ENCODE measurements around the gene SLAMF1. TPM values are rescaled to one million over a fixed set of nuclear protein-coding genes. Genes with fewer than 3 reads are reported as not detected.

Gene SLAMF1
- total RNA-seq, 1 donor from 2014 or later, result 0.84 TPM

DNA sequence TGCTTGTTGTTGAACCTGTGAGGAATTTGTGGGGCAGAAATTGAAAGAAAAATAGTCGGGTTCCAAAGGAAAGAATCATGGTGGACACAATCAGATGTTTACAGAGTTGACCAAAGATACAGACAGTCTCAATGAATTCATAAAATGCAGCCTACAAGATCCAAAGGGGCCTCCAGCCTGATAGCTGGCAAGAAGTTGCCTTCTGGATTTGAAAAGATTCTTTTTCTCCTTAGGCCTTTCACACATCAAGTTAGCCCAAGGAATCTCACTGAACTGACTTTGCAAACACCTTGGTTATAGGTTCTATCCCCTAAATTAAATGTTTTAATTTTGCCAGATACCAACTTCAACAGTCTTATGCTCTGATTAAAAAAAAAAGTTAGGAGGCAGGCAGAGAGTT, 21.5 kb downstream of the SLAMF1 start:
- no peak for DNase-seq (ENCODE audit: low spot score)

DNA sequence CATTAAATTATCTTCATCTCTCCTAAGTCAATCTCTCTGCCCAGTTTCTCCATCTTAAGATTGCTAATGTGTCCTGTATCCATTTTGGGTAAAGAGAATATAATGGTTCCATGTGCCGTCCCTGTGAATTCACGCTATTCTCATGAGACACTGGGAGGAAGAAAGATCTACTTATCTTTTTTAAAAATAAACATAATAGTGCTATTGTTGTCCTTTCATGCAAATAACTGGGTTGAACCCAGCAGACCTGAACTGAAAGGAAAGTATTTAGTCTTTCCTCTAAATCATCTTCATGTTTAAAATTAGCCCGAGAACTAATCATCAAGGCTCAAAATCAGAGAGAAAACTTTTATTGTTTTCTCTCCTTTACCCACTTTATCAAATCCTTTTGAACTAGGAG, 22.4 kb downstream of the SLAMF1 start:
- DNase-seq (ENCODE audit: low spot score), result no peak

DNA sequence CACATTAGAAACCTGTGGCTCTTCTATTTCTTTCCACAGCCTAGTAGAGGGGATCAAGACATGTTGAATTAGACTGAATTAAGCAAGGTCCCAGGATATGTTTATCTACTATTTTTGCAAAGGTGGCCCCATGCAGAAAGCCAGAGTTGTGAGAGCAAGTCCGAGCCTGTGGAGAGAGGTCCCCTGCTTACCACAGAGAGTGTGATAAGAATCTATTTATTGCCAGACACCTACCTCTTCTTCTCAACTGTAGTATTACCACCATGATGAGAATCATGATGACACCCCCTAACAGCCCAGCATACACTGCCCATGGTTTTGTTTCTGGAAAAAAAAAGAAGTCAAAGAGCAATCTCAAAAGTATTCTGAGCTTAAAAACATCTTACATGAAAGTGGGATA, 23.0 kb downstream of the SLAMF1 start:
- no peak for DNase-seq (ENCODE audit: low spot score)

DNA sequence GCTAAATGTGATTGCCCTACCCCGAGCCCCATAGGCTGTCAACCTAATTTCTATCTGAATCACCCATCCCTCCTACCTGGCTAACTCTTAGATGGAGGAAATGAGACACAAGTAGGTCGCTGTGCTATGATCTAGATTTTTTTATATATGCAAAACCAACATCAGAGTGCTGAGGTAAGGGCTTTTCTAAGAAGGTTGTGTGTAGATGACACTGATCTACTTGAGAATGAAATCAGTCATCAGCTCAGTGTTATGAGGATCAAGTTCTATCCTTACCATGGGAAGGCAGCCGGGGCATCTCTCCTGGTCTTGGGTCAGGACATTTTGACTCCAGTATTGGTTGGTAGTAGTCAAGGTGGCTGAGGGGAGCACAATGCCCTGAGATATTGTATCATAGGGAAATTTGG, 23.6 kb downstream of the SLAMF1 start:
- no peak for DNase-seq (ENCODE audit: low spot score)

DNA sequence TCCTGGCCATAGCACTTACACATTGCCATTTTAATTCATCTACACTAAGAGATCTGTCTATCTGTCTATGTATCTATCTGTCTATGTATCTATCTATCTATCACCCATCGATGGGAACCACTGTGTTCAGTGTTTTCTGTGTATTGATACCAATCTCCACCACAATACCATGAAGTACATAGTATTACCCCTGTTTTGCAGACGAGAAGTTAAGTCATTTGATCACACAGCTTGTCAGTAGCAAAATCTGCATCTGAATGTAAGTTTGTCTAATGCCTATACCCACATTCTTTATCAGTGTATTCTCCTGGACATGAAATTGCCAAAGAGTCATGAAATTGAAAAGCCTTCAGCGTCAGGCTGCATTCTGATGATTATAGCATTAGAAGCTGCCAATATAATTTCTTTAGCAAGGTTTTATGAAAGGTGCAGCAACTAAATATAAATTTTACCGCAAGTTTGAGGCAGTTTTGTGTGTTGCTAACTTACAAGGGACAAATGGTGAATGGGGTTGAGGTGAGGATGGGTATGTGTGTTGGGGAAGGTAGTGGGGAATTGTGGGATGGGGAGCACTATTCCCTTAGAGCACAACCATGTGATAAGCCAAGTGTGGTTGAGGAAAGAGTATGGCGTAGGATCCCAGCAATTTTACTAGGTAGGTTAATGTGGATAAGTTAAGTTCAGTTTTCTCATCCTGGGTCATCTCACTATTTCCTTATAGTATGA, 24.2 kb downstream of the SLAMF1 start:
- DNase-seq (ENCODE audit: low spot score), result no peak

DNA sequence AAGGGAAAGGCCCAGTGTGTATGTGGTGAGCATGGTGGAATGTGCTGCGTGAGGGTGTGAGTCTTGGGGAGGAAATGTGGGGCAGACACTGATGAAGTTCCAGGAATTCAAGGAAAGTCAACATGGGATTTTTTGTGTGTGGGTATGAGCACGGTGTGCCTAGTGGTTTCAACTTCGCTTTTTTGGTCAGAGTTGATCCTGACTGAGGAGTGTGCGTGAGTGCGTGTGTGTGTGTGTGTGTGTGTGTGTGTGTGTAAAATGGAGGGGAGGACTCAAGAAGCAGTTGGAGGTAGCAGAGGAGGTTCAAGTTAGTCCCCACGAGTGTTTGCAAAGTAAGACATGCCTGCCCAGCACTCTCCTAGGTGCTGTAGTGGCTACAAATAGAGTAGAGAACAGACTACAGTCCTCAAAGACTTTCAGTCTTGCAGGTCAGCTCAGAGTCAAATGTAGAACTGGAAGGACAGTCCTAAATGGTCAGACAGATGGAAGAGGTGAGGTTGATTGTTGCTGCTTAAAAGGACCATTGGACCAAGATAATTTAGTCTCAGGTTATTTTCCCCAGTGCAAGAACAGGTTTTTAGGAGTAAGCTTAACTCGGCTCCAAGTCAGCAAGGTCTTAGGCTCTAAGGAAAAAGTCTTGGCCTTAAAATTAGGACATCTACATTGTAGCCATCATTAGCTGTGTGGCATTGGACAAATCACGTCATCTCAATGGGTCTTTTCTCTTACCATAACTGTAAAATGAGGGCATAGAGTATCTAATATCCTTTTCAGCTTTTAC, 25.0 kb downstream of the SLAMF1 start:
- DNase-seq (ENCODE audit: low spot score), result no peak

DNA sequence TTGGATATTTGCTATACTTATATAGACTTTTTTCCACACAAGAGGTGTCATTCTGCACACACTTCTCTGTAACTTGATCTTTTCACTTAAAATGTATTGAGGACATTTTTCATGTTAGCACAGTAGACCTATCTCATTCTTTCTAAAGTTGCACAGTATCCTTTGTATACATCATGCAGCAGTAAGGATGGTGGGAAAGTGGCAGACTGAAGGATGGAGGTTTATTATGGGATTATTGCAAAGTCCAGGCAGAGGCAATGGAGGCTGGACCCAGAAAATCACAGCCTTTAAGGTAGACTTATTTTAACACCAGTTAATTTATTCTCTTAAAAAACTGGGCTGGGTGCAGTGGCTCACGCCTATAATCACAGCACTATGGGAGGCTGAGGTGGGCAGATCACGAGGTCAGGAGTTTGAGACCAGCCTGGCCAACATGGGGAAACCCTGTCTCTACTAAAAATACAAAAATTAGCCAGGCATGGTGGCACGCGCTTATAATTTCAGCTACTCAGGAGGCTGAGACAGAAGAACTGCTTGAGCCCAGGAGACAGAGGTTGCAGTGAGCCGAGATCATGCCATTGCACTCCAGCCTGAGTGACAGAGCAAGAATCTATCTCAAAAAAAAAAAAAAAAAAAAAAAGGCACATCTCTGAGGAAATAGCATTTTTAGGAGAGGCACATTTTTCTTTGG, 25.8 kb downstream of the SLAMF1 start:
- DNase-seq (ENCODE audit: low spot score), result no peak

DNA sequence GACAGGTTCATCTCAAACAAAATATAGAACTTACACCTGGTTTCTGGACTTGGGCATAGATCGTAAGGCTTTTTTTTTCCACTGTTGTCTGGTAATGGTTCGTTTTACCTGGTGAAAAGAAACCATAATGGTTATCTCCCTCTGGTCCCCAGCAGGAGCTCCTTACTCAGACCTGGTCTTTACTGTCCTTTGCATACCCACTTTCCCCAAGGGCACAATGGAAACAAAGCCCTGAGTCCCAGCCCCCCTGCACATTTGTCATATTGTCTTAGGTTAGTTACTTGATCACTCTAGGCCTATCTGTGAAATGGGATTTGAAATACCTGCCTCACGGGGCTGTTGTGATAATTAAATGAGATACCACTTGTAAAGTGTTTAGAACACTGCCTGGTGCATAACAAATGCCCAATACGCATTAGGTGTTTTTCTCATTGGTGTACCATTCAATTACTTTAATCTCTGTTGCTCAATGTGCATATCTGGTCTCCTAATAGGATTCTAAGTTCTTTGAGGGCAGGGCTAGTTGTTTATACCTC, 27.0 kb downstream of the SLAMF1 start:
- DNase-seq (ENCODE audit: low spot score), result no peak

DNA sequence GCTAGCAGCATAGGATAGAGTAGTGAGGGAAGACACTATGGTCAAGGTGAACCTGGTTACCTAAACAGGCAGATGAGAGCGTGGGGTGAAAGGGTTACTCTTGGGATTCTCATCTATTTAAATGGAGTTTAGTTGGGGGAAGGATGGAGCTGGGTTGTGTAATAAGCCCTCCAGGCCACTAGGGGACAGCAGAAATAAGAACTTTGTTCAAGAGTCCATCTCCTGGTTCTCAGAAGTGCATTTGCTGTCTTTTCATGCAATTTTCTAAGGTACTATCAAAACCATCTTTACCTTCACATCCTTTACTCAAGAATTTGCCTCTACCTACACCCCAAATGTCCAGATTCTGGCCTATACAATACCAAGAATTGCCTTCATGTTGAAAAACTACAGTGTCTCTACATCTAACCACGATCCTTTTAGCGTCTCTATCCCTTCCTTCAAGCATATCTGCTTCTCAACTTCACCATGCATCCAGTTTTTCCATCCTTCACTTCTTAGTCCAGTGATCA, 28.0 kb downstream of the SLAMF1 start:
- no peak for DNase-seq (ENCODE audit: low spot score)

DNA sequence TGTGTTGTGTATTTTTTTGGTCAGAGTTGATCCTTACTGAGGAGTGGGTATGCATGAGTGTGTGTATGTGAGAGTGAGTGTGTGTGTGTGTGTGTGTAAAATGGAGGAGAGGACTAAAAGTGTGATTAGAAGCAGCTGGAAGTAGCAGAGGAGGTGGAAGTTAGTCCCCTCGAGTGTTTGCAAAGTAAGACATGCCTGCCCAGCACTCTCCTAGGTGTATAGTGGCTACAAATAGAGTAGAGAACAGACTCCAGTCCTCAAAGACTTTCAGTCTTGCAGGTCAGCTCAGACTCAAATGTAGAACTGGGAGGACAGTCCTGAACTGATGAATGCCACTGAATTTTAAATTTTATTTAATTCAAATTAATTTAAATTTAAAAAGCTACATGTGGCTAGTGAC, 28.5 kb downstream of the SLAMF1 start:
- no peak for DNase-seq (ENCODE audit: low spot score)

DNA sequence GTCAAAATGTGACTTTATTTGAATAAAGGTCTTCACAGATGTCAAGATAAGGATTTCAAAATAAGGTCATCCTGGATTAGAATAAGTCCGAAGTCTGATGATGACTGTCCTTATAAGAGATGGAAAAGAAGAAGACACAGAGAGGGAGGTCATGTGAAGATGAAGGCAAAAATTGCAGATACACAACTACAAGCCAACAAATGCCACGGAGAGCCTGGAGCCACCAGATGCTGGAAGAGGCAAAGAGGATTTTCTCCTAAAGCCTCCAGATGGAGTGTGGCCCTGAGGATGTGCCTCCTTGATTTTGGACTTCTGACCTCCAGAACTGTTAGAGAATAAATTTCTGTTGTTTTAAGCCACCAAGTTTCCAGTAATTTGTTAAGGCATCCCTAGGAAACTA, 31.2 kb downstream of the SLAMF1 start:
- no peak for DNase-seq (ENCODE audit: low spot score)

DNA sequence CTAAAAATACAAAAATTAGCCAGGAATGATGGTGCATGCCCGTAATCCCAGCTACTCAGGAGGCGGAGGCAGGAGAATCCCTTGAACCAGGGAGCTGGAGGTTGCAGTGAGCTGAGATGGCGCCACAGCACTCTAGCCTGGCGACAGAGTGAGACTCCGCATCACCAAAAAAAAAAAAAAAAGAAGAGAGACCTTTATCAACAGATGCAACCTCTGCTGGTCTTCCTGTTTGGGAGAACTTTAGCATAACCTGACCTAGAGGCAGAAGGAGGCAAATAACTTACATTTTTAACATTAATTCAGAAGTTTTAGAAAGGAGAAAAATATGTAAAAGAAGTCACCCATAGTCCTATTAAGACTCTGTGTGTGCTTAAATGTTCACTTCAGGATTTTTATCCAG, 32.4 kb downstream of the SLAMF1 start:
- no peak for DNase-seq (ENCODE audit: low spot score)

DNA sequence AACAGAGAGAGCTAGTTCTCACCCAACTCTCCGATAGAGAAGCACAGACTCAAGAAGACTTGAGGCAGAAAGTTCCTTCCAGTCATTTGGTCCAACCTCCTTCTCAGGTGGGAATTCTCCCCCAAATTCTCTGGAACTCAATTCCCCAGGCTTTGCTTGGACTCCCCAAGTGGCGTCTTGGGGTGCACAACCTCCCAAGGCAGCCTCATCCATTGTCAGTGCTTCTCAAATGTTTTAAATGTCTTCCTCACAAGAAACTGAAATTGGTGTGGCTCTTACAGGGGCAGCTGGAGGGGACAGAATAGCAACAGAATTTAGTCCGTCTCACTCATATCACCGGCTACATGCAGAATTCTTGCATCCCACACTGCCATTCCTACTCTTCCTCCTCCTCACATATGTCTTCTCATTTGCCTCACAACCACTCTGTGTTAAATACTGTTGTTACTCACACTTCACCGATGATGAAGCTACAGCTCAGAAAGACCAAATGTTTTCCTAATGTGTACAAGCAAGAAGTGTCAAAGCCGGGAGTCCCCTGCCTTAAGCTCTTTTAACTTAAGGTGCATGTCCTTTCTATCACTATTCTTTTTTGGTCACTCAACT, 34.1 kb downstream of the SLAMF1 start:
- no peak for DNase-seq (ENCODE audit: low spot score)

DNA sequence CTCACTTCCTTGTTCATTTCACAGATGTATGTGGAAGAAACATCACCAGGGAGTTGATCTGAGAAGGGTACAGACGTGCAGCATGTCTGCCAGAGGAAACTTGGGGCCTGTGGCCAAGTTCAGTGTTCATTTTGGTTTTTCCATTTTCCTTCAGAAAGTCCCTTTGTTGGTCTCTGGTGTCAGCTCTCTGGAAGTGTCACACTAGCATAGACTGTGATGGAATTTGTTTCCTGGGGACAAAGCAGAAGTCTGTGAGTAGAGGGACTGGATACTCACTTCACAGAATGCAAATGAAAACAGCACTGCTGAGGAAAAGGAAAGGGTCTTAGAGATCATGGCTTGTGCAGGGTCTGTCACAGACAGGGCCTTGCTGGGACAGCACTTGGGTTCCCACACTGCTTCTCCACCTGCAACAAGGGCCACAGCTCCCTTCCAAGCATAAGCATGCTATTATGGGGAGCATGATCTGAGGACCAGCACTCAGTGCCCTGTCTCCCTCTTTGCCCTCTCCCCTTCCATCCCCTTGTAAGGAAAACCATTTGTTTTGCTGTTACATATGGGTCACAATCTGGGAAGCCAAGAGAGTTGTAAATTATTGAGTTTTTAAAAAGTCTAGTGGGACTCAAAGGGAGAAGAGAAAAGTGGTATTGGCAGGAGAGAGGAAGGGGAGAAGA, 36.1 kb downstream of the SLAMF1 start:
- no peak for DNase-seq (ENCODE audit: low spot score)

DNA sequence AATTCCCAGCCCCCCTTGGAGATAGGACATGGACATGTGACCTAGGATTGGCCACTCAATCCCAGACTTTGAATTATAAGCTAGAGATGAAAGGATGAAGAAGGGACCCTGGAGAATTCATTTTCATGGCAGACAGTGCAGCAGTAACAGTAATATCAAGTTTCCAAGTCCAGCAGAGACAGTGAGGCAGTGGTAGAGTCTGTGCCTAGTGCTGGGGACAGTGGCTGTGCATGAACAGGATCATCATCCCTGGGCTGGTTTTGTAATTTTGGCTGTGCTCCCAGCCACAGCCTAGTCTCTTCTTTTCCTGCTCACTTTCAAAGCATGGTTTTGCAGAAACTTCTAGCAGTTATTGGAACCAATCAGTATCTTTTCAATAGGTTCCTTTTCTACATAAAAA, 37.9 kb downstream of the SLAMF1 start:
- DNase-seq (ENCODE audit: low spot score), result no peak

DNA sequence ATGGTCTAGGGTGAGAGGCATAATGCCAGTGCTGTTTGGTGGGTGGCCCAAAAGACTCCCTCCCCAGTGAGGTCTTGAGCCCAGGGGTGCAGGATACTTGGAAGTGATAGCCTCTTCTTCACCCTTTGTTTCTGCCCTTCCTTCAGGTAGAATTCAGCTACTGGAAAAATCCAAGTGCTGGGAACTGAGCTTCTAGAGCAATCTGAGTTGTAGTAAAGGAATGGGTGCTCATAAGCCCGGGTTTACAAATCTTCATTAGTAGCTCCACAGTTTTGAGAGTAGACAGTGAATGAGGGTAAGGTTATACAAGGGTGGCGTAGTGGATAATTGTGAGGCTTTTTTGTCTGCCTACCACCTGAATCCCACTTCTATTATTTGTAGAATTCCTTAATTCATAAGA, 38.3 kb downstream of the SLAMF1 start:
- DNase-seq (ENCODE audit: low spot score), result no peak

DNA sequence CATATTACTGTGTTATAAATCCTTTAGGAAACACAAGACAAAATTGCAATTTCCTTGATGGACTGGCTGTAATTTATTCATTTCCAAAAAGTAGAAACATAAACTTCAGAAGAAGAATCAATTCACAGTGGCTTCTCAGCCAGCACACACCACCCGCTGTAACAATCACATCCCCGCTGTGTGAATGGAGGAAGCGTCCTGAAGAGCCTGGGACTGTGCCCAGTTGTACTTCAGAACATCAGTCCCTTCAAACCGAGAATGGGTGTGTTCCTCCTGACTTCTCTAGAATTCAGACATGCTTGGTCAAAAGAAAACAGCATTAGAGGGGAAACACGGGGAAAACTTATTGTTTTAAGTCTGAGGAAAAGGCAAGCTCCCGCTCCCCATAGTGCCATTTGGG, 38.8 kb downstream of the SLAMF1 start:
- no peak for DNase-seq (ENCODE audit: low spot score)

DNA sequence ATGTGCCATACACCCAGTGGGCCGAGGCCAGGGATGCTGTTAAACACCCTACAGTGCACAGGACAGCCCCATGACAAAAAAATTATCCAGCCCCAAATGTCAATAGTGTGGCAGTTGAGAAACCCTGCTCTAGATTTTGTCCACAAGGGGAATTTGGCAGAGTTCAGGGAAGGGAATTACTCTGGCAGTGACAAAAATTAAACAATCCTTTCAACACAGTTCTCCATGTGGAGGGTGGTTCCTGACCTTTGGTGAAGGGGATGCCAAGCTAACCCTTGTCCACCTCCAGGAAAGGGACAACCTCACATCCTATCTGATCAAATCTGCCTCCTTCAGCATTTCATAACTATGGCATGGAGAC, 39.2 kb downstream of the SLAMF1 start:
- DNase-seq (ENCODE audit: low spot score), result no peak

DNA sequence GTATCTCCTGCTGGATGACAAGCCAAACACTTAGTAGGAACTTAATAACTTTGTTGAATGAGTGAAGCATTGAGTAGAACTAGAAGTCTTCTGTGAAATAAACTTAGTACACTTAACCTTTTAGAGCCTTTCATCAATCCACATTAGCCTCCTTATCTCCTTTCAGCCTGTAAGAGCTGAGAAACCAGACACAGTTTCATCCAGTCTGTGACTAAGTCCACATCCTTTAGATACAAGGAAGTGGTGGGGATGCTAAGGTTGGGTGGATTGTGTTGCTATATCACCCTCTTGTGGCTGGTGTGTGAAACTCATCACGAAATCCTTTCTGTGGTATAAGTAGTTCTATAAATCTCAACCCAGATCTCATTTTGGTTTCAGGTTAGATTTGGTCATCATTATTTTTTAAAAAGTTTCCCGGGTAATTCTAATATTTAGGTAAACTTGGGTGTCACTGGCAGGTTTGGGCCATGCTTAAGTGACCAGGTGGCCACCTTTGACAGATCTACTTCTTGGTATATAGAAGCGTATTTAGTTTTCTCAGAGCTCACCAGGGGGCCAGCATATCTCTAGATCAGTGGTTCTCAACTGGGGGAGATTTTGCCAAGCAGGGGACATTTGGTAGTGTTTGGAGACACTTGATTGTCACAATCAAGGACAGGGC, 39.7 kb downstream of the SLAMF1 start:
- no peak for DNase-seq (ENCODE audit: low spot score)

DNA sequence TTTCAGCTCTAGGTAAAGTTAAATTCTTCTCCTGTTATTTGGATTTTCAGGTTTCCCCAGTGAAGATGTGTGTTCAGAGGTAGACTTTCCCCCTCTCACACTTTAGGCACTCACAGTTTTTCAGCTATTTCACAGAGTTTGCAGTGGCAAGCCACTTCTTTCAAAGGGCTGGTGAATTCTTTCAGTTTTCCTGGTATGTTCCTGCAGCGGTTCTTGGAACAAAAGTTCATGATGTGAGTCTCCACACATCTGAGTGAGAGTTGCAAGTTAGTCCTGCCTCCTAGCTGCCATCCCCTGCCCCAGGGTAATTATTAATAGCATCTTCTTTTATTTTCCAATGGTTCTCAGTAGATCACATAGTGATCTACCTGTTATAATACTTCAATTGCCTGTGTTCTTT, 40.2 kb downstream of the SLAMF1 start:
- DNase-seq (ENCODE audit: low spot score), result no peak

Measured in mesenteric fat pad (tissue), 1 donor.